Naive thymus-derived CD4-positive, alpha-beta T cell (primary cell): ENCODE measurements around the gene RPTOR. TPM values are rescaled to one million over a fixed set of nuclear protein-coding genes. Genes with fewer than 3 reads are reported as not detected.

ENCODE experiments used
- ATAC-seq: fragments of 150-1000 bp; cut with Tn5 transposase; 2 replicates; pipeline ENCODE4 v1.10.0; 2021; ENCODE audit warnings: mild to moderate bottlenecking, moderate library complexity
- CTCF ChIA-PET: fragments of 350-600 bp; sonication (Branson Sonifier 250); formaldehyde crosslinking; loops from one replicate; lab custom pipeline; 2021; ENCODE audit warnings: antibody characterized with exemption; lab: Charles Lee
- POLR2A ChIA-PET: fragments of 350-600 bp; sonication (Branson Sonifier 250); formaldehyde crosslinking; loops from one replicate; lab custom pipeline; 2021; ENCODE audit warnings: antibody characterized with exemption, inconsistent platforms; lab: Charles Lee
- DNase-seq, 9 donors: peaks; one replicate each; pipeline versions ENCODE4 v3.0.0 to v3.0.0-alpha.2; 2020 to 2022; ENCODE audit warnings: mixed read lengths in 1 of 9
- H3K27ac ChIP-seq: one replicate; pipeline ENCODE4 v1.7.0; 2013; ENCODE audit warnings: mild to moderate bottlenecking, low read depth, low read length, moderate library complexity
- H3K27me3 ChIP-seq, 2 donors: one replicate each; pipeline ENCODE4 v1.7.0; 2013; ENCODE audit warnings: low read length in 2 of 2, mild to moderate bottlenecking in 2 of 2, moderate library complexity in 2 of 2; ENCODE audit not compliant: control insufficient read depth in 2 of 2, insufficient read depth in 2 of 2
- H3K36me3 ChIP-seq, 3 experiments: 1 replicate in 2 of 3; 2 replicates in 1 of 3; pipeline ENCODE4 v1.7.0; 2013; ENCODE audit warnings: low read length in 3 of 3, mild to moderate bottlenecking in 3 of 3, moderate library complexity in 1 of 3; ENCODE audit not compliant: insufficient read depth in 3 of 3, control insufficient read depth in 2 of 3
- H3K4me1 ChIP-seq, 2 donors: one replicate each; pipeline ENCODE4 v1.7.0; 2013; ENCODE audit warnings: low read length in 2 of 2, mild to moderate bottlenecking in 2 of 2, moderate library complexity in 1 of 2; ENCODE audit not compliant: control insufficient read depth in 2 of 2, insufficient read depth in 2 of 2
- H3K4me3 ChIP-seq: 2 replicates; pipeline ENCODE4 v1.7.0; 2013; ENCODE audit warnings: mild to moderate bottlenecking, low read length
- H3K9me3 ChIP-seq, 3 experiments: 1 replicate in 2 of 3; 2 replicates in 1 of 3; pipeline ENCODE4 v1.7.0; 2013; ENCODE audit warnings: low read length in 3 of 3; ENCODE audit not compliant: control insufficient read depth in 2 of 3
- H3K27ac Mint-ChIP-seq, 9 donors: one replicate each; pipeline ENCODE4 v1.8.0; 2020 to 2022; ENCODE audit warnings: mixed read lengths in 9 of 9, mild to moderate bottlenecking in 8 of 9, moderate library complexity in 5 of 9, inconsistent platforms in 2 of 9
- H3K27me3 Mint-ChIP-seq, 5 donors: one replicate each; pipeline ENCODE4 v1.8.0; 2021 to 2022; ENCODE audit warnings: mixed read lengths in 5 of 5, mild to moderate bottlenecking in 1 of 5
- H3K36me3 Mint-ChIP-seq, 5 donors: one replicate each; pipeline ENCODE4 v1.8.0; 2020 to 2022; ENCODE audit warnings: mixed read lengths in 5 of 5, mild to moderate bottlenecking in 3 of 5, inconsistent platforms in 1 of 5
- H3K4me1 Mint-ChIP-seq, 7 donors: one replicate each; pipeline ENCODE4 v1.8.0; 2020 to 2022; ENCODE audit warnings: mixed read lengths in 7 of 7, mild to moderate bottlenecking in 3 of 7, inconsistent platforms in 1 of 7
- H3K4me3 Mint-ChIP-seq, 10 donors: one replicate each; pipeline ENCODE4 v1.8.0; 2020 to 2022; ENCODE audit warnings: mild to moderate bottlenecking in 10 of 10, mixed read lengths in 10 of 10, moderate library complexity in 6 of 10, inconsistent platforms in 2 of 10
- H3K9me3 Mint-ChIP-seq, 11 donors: one replicate each; pipeline ENCODE4 v1.8.0; 2020 to 2022; ENCODE audit warnings: mixed read lengths in 11 of 11, mild to moderate bottlenecking in 4 of 11, inconsistent platforms in 1 of 11, moderate library complexity in 1 of 11
- intact Hi-C, 2 donors: fragments of 100-400 bp; cut with micrococcal nuclease; formaldehyde crosslinking; loops; one replicate each; pipeline ENCODE4 v1.15.1; 2023
- polyA plus RNA-seq, 2 donors: library from polyadenylated mRNA; unstranded; fragments of 300-500 nt; fragmentation: Illumina TruSeq; gene quantifications; one replicate each; pipeline ENCODE4 v1.2.3, GENCODE V29; 2021
- total RNA-seq, 6 experiments: library from RNA in 5 of 6; stranded (reverse) in 5 of 6; gene quantifications; 1 replicate in 5 of 6; 2 replicates in 1 of 6; pipeline ENCODE4 v1.2.3 and lab custom pipeline; 2021 to 2026

RPTOR gene
- total and polyA plus RNA-seq, 7 experiments from 2014 or later = 10.9 to 89.8 (median 59.9) TPM

DNA sequence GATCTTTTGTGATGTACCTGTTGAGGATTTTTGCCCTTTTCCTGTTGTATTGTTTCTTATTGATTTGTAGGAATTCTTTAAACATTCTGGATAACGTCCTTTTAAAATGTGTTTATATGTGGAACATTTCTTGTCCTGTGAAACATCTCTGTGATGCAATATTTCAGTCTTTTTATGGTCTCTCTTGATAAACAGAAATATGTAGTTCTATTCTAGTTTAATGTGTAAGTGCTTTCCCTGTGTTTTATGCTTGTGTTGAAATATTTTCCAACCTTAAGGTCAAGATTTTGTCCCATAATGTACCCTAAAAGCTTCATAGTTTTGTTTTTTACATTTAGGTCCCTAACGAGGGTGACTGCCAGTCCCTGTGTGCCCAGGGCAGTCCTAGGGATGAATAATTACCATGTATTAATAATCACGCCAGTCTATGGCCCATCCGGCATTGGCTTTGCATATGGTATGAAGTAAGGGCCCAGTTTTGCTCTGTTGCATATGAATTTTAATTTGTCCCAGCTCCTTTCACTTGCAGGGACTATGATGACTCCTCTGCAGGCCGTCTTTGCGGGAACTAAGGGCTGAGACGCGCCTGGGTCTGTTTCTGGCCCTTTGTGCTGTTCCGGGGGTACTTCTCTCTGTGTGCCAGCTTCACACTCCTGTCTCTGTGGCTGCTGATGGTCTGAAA is 44.2 kb downstream of the RPTOR start:
- CTCF ChIA-PET = no interaction called here

DNA sequence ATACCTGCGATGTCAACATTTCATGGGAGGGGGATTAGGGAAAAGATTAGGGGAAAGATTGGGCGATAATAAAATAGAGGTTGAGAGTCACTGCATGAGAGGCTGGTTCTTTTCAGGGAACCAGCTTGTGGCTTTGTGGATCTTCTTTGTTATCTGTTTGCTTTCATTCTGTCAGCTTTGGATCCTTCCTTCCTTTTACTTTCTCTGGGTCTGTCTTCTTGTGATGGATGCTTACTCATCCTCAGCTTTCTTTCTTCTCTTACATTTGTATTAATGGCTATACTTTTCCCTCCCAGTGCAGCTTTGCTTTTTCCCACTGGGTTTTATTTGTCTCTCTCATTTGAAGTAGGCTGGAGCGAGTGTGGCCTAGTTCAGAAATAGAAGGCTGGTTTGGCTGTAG is 47.1 kb downstream of the RPTOR start:
- H3K36me3 Mint-ChIP-seq = peaks cover 0 to 5% (median under 1%) of the 10 kb centered on the region in 5 donors
- no peaks in the 10 kb centered on the region for H3K27me3 ChIP-seq
- ChIA-PET POLR2A (no interaction called here), CTCF (interaction anchor here (1.0 kb wide), 3 partner anchors 15 to 62 kb away, joined by 3 read pairs; no protein-coding TSS in a partner anchor)
- peaks cover 0 to 7% of the 10 kb centered on the region in 2 donors for H3K4me1 ChIP-seq
- no peaks in the 10 kb centered on the region for H3K9me3 ChIP-seq
- no peak overlapping the region for H3K27ac ChIP-seq
- H3K4me3 Mint-ChIP-seq = peak overlapping the region in 5 of 10 donors; percentile 13 to 49 (median 40)
- no peaks in the 10 kb centered on the region for H3K27me3 Mint-ChIP-seq
- H3K4me1 Mint-ChIP-seq = peaks cover 33 to 87% (median 65%) of the 10 kb centered on the region in 7 donors
- intact Hi-C loops = no loop called here
- peak overlapping the region; percentile 27 to 81 (median 70) for H3K27ac Mint-ChIP-seq
- no peaks in the 10 kb centered on the region for H3K9me3 Mint-ChIP-seq
- H3K4me3 ChIP-seq = no peak overlapping the region
- H3K36me3 ChIP-seq = no peaks in the 10 kb centered on the region
- DNase-seq = no peak
- ATAC-seq = no peak

More for the DNA sequence above, 44.2 kb downstream of the RPTOR start:
- DNase-seq (no peak), ATAC-seq (no peak)
- intact Hi-C loops = no loop called here
- H3K4me1 Mint-ChIP-seq = peaks cover 40 to 85% (median 58%) of the 10 kb centered on the region in 7 donors
- no peak overlapping the region for H3K27ac Mint-ChIP-seq
- Histone ChIP-seq H3K27ac (no peak overlapping the region), H3K36me3 (no peaks in the 10 kb centered on the region), H3K4me3 (no peak overlapping the region), H3K27me3 (no peaks in the 10 kb centered on the region), H3K4me1 (peaks cover 0 to 10% of the 10 kb centered on the region in 2 donors), H3K9me3 (no peaks in the 10 kb centered on the region)
- H3K27me3 Mint-ChIP-seq = no peaks in the 10 kb centered on the region
- H3K4me3 Mint-ChIP-seq = no peak overlapping the region
- peaks cover 0 to 11% (median under 1%) of the 10 kb centered on the region in 5 donors for H3K36me3 Mint-ChIP-seq
- no peaks in the 10 kb centered on the region for H3K9me3 Mint-ChIP-seq
- POLR2A ChIA-PET = no interaction called here

DNA sequence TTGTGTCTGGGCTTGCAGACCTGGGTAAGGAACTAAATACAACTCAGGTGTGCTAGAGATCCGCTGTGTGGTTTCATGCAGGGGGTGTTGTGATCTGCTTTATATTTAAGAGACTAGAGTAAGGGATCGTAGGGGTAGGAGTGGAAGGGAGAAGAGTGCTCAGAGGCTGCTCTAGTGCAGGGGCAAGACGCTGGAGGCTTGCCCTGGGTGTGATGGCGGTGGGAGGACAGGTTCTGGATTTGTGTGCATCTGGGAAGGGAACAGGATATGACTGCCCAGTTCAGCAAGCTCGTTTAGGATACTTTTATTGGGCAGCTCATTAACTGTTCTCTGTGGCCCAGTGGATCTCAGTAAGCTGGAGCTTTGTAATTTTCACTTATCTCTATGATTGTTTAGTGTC is 47.6 kb downstream of the RPTOR start:
- Mint-ChIP-seq H3K4me1 (peaks cover 29 to 87% (median 65%) of the 10 kb centered on the region in 7 donors), H3K36me3 (peaks cover 0 to 5% (median 2%) of the 10 kb centered on the region in 5 donors), H3K27me3 (no peaks in the 10 kb centered on the region), H3K9me3 (no peaks in the 10 kb centered on the region), H3K27ac (peak overlapping the region in 8 of 9 donors; percentile 38 to 81 (median 73)), H3K4me3 (peak overlapping the region in 3 of 10 donors; percentile 13 to 49 (median 46))
- DNase-seq (no peak), ATAC-seq (no peak)
- Histone ChIP-seq H3K36me3 (no peaks in the 10 kb centered on the region), H3K27ac (no peak overlapping the region), H3K27me3 (no peaks in the 10 kb centered on the region), H3K9me3 (no peaks in the 10 kb centered on the region), H3K4me1 (peaks cover 0 to 7% of the 10 kb centered on the region in 2 donors), H3K4me3 (no peak overlapping the region)
- POLR2A ChIA-PET = no interaction called here
- intact Hi-C loops = no loop called here
- CTCF ChIA-PET = interaction anchor here (1.0 kb wide), 3 partner anchors 15 to 61 kb away, joined by 3 read pairs; no protein-coding TSS in a partner anchor

- H3K9me3 ChIP-seq = no peaks in the 10 kb centered on the region
- ChIA-PET POLR2A (interaction anchor here (0.7 kb wide), 1 partner anchor 48 kb away, joined by 3 read pairs; no protein-coding TSS in a partner anchor), CTCF (no interaction called here)
- H3K27me3 ChIP-seq = no peaks in the 10 kb centered on the region
- intact Hi-C loops = no loop called here
- Mint-ChIP-seq H3K9me3 (peaks cover 0 to 2% (median 0%) of the 10 kb centered on the region in 11 donors), H3K36me3 (peaks cover 0 to 8% (median 0%) of the 10 kb centered on the region in 5 donors), H3K27ac (peak overlapping the region in 1 of 9 donors; percentile 63), H3K27me3 (no peaks in the 10 kb centered on the region), H3K4me1 (peaks cover 31 to 89% (median 69%) of the 10 kb centered on the region in 7 donors), H3K4me3 (no peak overlapping the region)
- H3K36me3 ChIP-seq = no peaks in the 10 kb centered on the region
- DNase-seq (no peak), ATAC-seq (no peak)
- H3K4me3 ChIP-seq = no peak overlapping the region
- no peak overlapping the region for H3K27ac ChIP-seq
- peaks cover 0 to 7% of the 10 kb centered on the region in 2 donors for H3K4me1 ChIP-seq
These were observed 48.5 kb downstream of the RPTOR start for GRCh38 chr17:80593181-80593580.

GRCh38 chr17:80594431-80595269 is 50.0 kb downstream of the RPTOR start:
- CTCF ChIA-PET = interaction anchor here (0.8 kb wide), 1 partner anchor 303 kb away, joined by 3 read pairs; no protein-coding TSS in a partner anchor
- Mint-ChIP-seq H3K27me3 (no peaks in the 10 kb centered on the region), H3K27ac (peak overlapping the region in 3 of 9 donors; percentile 20 to 56 (median 51))

More at GRCh38 chr17:80594431-80595269, 50.0 kb downstream of the RPTOR start:
- H3K4me3 ChIP-seq = no peak overlapping the region
- peak overlapping the region in 3 of 10 donors; percentile 11 to 61 (median 20) for H3K4me3 Mint-ChIP-seq
- peaks cover 0 to 10% (median 0%) of the 10 kb centered on the region in 5 donors for H3K36me3 Mint-ChIP-seq
- no peaks in the 10 kb centered on the region for H3K36me3 ChIP-seq
- no peaks in the 10 kb centered on the region for H3K9me3 ChIP-seq
- H3K27me3 ChIP-seq = no peaks in the 10 kb centered on the region
- ATAC-seq (no peak), DNase-seq (no peak)
- H3K4me1 ChIP-seq = peaks cover 0 to 11% of the 10 kb centered on the region in 2 donors
- intact Hi-C loops = no loop called here
- POLR2A ChIA-PET = no interaction called here
- no peak overlapping the region for H3K27ac ChIP-seq
- peaks cover 39 to 92% (median 76%) of the 10 kb centered on the region in 7 donors for H3K4me1 Mint-ChIP-seq
- peaks cover 0 to 2% (median 0%) of the 10 kb centered on the region in 11 donors for H3K9me3 Mint-ChIP-seq
